Measurements from ENCODE around the gene PANX3. TPM values are rescaled to one million over a fixed set of nuclear protein-coding genes. Genes with fewer than 3 reads are reported as not detected.

PANX3 gene
- polyA plus RNA-seq, 1 experiment: not detected

DNA sequence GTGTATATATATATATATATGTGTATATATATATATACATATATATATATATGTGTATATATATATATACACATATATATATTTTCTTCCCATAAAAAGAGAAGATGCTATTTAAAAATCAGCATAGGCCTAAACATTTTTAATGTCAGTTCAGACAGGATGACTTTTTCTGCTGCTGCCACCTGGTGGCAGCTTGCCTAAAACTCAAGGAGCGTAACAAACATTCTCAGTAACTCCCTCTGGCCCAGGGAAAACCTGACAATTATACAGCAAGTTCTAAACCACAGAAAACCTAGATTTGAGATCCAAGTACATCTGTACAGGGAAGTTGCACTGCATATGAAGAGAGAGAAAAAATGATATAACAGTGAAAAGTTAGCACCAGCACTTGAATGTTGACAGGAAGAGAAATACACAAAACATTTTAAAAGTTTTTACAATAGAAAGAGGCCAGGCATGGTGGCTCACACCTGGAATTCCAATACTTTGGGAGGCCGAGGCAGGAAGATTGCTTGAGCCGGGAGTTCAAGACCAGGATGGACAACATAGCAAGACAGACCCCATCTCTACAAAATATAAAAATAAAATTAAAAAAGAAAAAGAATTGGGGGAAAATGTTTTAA, 24.9 kb upstream of the PANX3 start:
- Histone ChIP-seq H3K36me3 (ENCODE audit: control insufficient read depth, insufficient read depth, low read length) (no peaks in the 10 kb centered on the region), H3K27me3 (ENCODE audit: control insufficient read depth, insufficient read depth, low read length) (no peaks in the 10 kb centered on the region), H3K4me3 (ENCODE audit: low read depth, low read length) (no peak overlapping the region)
- ChIA-PET POLR2A (no interaction called here), CTCF (interaction anchor here (0.6 to 2.3 kb wide), 10 partner anchors 10 to 515 kb away, joined by 3 to 15 read pairs (median 4); no protein-coding TSS in a partner anchor)
- no peak for DNase-seq (ENCODE audit: low read depth)
- TF ChIP-seq, protein P1, sequence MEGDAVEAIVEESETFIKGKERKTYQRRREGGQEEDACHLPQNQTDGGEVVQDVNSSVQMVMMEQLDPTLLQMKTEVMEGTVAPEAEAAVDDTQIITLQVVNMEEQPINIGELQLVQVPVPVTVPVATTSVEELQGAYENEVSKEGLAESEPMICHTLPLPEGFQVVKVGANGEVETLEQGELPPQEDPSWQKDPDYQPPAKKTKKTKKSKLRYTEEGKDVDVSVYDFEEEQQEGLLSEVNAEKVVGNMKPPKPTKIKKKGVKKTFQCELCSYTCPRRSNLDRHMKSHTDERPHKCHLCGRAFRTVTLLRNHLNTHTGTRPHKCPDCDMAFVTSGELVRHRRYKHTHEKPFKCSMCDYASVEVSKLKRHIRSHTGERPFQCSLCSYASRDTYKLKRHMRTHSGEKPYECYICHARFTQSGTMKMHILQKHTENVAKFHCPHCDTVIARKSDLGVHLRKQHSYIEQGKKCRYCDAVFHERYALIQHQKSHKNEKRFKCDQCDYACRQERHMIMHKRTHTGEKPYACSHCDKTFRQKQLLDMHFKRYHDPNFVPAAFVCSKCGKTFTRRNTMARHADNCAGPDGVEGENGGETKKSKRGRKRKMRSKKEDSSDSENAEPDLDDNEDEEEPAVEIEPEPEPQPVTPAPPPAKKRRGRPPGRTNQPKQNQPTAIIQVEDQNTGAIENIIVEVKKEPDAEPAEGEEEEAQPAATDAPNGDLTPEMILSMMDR (IDR thresholded peaks at IDR 0.05; ENCODE audit: insufficient read depth, low read depth, low read length): peak; percentile 74

DNA sequence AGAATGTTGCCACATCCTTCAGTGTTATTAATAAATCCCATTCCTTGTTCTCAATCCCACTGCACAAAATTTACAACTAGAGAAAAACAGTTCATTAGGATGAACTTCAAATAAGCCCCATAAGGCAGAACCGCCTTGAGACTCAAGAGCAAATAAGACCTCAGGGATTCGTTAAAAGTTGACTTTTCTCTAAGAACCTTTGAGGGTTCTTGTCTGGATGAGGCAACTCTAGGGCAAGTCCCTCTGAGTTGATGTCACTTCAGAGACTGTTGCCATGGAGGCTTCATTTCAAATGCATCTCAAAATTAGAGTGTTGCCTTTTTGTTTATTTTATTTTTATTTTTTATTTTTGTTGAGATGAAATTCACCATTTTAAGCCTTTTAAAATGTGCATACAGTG, 19.8 kb upstream of the PANX3 start:
- TF ChIP-seq, protein P1 (IDR thresholded peaks at IDR 0.05; ENCODE audit: insufficient read depth, low read depth, low read length): no peak
- no peak for DNase-seq (ENCODE audit: low read depth)
- no peak overlapping the region for H3K4me3 ChIP-seq (ENCODE audit: low read depth, low read length)
- H3K27me3 ChIP-seq (ENCODE audit: control insufficient read depth, insufficient read depth, low read length): no peaks in the 10 kb centered on the region
- no peaks in the 10 kb centered on the region for H3K36me3 ChIP-seq (ENCODE audit: control insufficient read depth, insufficient read depth, low read length)
- POLR2A ChIA-PET: no interaction called here
- CTCF ChIA-PET: no interaction called here

DNA sequence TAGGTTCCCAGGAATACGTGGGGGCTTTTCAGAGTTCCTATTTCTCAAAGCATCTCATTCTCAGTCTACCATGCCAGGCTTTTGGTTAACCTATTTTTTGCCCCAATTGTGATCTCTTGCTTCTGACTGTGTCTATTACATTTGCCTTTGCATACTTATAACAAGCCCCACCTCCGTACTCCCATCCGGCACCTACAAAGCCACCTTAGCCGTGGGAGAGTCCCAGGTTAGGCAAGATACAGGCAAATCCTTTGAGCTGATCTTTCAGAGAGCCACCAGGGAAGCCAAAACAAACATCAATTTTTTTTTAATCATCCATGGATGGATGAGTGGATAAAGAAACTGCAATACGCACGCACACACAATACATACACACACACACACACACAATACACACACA, 18.6 kb upstream of the PANX3 start:
- Histone ChIP-seq H3K27me3 (ENCODE audit: control insufficient read depth, insufficient read depth, low read length) (no peaks in the 10 kb centered on the region), H3K36me3 (ENCODE audit: control insufficient read depth, insufficient read depth, low read length) (no peaks in the 10 kb centered on the region), H3K4me3 (ENCODE audit: low read depth, low read length) (no peak overlapping the region)
- ChIA-PET CTCF (no interaction called here), POLR2A (no interaction called here)
- TF ChIP-seq, protein P1 (IDR thresholded peaks at IDR 0.05; ENCODE audit: insufficient read depth, low read depth, low read length): no peak
- DNase-seq (ENCODE audit: low read depth): no peak

DNA sequence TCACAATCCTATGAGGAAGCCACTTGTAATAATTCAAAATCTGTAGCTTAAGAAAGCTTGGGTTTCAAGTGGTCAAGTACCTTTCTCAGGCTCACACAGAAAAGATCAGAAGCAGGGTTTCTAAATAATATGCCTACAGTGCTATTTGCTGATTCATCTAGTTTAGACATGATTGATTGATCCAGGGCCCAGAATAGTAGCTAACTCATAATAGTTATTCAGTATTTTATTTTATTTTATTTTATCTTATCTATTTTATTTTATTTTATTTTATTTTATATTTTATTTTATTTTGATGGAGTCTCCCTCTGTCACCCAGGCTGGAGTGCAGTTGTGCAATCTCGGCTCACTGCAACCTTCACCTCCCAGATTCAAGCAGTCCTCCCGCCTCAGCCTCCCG, 15.9 kb upstream of the PANX3 start:
- POLR2A ChIA-PET: no interaction called here
- CTCF ChIA-PET: interaction anchor here (2.5 kb wide), 1 partner anchor 10 kb away, joined by 10 read pairs; no protein-coding TSS in a partner anchor
- no peak for DNase-seq (ENCODE audit: low read depth)
- H3K27me3 ChIP-seq (ENCODE audit: control insufficient read depth, insufficient read depth, low read length): no peaks in the 10 kb centered on the region
- no peak overlapping the region for H3K4me3 ChIP-seq (ENCODE audit: low read depth, low read length)
- H3K36me3 ChIP-seq (ENCODE audit: control insufficient read depth, insufficient read depth, low read length): no peaks in the 10 kb centered on the region
- TF ChIP-seq, protein P1 (IDR thresholded peaks at IDR 0.05; ENCODE audit: insufficient read depth, low read depth, low read length): no peak

DNA sequence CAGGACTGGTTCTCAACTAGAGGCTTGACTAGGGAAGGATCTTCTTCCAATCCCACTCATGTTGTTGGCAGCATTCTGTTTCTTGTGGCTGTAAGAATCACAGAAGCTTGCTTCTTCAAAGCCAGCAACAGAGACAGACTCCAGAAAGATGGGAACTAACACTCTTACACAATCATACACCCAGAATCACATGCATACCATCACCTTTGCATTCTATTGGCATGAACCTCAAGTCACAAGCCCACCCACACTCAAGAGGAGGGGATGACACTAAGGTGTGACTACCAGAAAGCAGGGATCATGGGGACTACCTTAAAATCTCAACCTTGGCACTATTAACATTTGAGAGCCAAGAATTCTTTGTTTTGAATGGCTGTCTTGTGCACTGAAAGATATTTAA, 13.6 kb upstream of the PANX3 start:
- CTCF ChIA-PET: no interaction called here
- DNase-seq (ENCODE audit: low read depth): no peak
- no peaks in the 10 kb centered on the region for H3K36me3 ChIP-seq (ENCODE audit: control insufficient read depth, insufficient read depth, low read length)
- POLR2A ChIA-PET: no interaction called here
- no peak overlapping the region for H3K4me3 ChIP-seq (ENCODE audit: low read depth, low read length)
- TF ChIP-seq, protein P1 (IDR thresholded peaks at IDR 0.05; ENCODE audit: insufficient read depth, low read depth, low read length): no peak
- no peaks in the 10 kb centered on the region for H3K27me3 ChIP-seq (ENCODE audit: control insufficient read depth, insufficient read depth, low read length)

All from BJ (cell line).